MCF 10A (cell line): ENCODE measurements around the gene RUBCN. TPM values are rescaled to one million over a fixed set of nuclear protein-coding genes. Genes with fewer than 3 reads are reported as not detected.

ENCODE experiments used
- BruUV-seq: library from RNA; stranded (reverse); fragments of 400-500 nt; replicated peaks from 2 replicates; lab custom pipeline; 2021; lab: Mats Ljungman, UMichigan
- CTCF ChIA-PET: fragments of 300-600 bp; sonication (Branson Sonifier 250); formaldehyde crosslinking; extraction: SDS; loops from one replicate; lab custom pipeline; 2021; ENCODE audit warnings: antibody characterized with exemption, inconsistent platforms; lab: Yijun Ruan, JAX
- POLR2A ChIA-PET: fragments of 300-600, 350-650 bp; sonication (Branson Sonifier 250); formaldehyde crosslinking; extraction: SDS; loops from one replicate; lab custom pipeline; 2020; ENCODE audit warnings: antibody characterized with exemption, inconsistent platforms; lab: Yijun Ruan, JAX
- DNase-seq: peaks from one replicate; pipeline ENCODE4 v3.0.0-alpha.2; 2018; ENCODE audit not compliant: unreplicated experiment
- H3K27ac Mint-ChIP-seq: one replicate; pipeline ENCODE4 v1.8.0; 2022; ENCODE audit warnings: mild to moderate bottlenecking, low read depth, mixed read lengths; ENCODE audit not compliant: unreplicated experiment
- H3K27me3 Mint-ChIP-seq: one replicate; pipeline ENCODE4 v1.8.0; 2022; ENCODE audit warnings: mixed read lengths; ENCODE audit not compliant: insufficient read depth, unreplicated experiment
- H3K36me3 Mint-ChIP-seq: one replicate; pipeline ENCODE4 v1.8.0; 2022; ENCODE audit warnings: mild to moderate bottlenecking, moderate library complexity, mixed read lengths; ENCODE audit not compliant: insufficient read depth, unreplicated experiment
- H3K4me1 Mint-ChIP-seq: one replicate; pipeline ENCODE4 v1.8.0; 2022; ENCODE audit warnings: mixed read lengths; ENCODE audit not compliant: insufficient read depth, unreplicated experiment
- H3K4me3 Mint-ChIP-seq: one replicate; pipeline ENCODE4 v1.8.0; 2022; ENCODE audit warnings: mild to moderate bottlenecking, moderate library complexity, mixed read lengths; ENCODE audit not compliant: unreplicated experiment
- H3K9me3 Mint-ChIP-seq: one replicate; pipeline ENCODE4 v1.8.0; 2022; ENCODE audit warnings: mixed read lengths; ENCODE audit not compliant: unreplicated experiment
- intact Hi-C: fragments of 100-400 bp; cut with micrococcal nuclease; formaldehyde crosslinking; loops from 2 replicates; pipeline ENCODE4 v1.14.1; 2022
- total RNA-seq: library from RNA; stranded (reverse); gene quantifications from 2 replicates; pipeline ENCODE4 v1.2.3, GENCODE V29; 2022
- TF ChIP-seq, protein P1 (sequence below): fragments of 200-600 bp; IDR thresholded peaks from one replicate; pipeline ENCODE4 v1.8.0; 2022; ENCODE audit warnings: antibody characterized with exemption, mild to moderate bottlenecking; ENCODE audit not compliant: unreplicated experiment

Gene RUBCN
- total RNA-seq, 1 experiment from 2014 or later, result 29.9 TPM

DNA sequence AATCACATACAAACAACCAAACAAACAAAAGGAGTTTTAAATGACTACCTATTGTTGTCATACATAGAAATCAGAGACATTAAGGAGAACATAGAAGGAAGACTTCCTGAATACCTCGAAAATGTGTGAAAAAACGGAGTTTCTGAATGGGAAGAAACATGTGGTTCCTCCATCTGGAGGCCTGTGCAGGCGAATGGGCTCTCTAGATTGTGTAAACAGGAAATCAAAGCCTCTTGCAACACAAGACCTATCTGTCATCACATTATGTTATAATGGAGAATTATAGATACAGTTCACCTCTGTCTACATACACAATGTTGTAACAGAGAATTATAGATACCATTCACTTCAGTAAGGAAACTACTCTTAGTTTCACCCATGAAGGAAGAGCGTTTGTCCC, 44.1 kb downstream of the RUBCN start:
- CTCF ChIA-PET, result no interaction called here
- H3K9me3 Mint-ChIP-seq, result peaks cover 6% of the 10 kb centered on the region
- H3K4me3 Mint-ChIP-seq, result no peak overlapping the region
- no TSS peak for BruUV-seq
- H3K4me1 Mint-ChIP-seq, result no peaks in the 10 kb centered on the region
- TF ChIP-seq, protein P1, sequence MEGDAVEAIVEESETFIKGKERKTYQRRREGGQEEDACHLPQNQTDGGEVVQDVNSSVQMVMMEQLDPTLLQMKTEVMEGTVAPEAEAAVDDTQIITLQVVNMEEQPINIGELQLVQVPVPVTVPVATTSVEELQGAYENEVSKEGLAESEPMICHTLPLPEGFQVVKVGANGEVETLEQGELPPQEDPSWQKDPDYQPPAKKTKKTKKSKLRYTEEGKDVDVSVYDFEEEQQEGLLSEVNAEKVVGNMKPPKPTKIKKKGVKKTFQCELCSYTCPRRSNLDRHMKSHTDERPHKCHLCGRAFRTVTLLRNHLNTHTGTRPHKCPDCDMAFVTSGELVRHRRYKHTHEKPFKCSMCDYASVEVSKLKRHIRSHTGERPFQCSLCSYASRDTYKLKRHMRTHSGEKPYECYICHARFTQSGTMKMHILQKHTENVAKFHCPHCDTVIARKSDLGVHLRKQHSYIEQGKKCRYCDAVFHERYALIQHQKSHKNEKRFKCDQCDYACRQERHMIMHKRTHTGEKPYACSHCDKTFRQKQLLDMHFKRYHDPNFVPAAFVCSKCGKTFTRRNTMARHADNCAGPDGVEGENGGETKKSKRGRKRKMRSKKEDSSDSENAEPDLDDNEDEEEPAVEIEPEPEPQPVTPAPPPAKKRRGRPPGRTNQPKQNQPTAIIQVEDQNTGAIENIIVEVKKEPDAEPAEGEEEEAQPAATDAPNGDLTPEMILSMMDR, result no peak
- peaks cover 50% of the 10 kb centered on the region for H3K36me3 Mint-ChIP-seq
- H3K27ac Mint-ChIP-seq, result peak overlapping the region; percentile 81
- POLR2A ChIA-PET, result no interaction called here
- DNase-seq, result peak; percentile 46
- no peaks in the 10 kb centered on the region for H3K27me3 Mint-ChIP-seq
- intact Hi-C loops, result no loop called here

DNA sequence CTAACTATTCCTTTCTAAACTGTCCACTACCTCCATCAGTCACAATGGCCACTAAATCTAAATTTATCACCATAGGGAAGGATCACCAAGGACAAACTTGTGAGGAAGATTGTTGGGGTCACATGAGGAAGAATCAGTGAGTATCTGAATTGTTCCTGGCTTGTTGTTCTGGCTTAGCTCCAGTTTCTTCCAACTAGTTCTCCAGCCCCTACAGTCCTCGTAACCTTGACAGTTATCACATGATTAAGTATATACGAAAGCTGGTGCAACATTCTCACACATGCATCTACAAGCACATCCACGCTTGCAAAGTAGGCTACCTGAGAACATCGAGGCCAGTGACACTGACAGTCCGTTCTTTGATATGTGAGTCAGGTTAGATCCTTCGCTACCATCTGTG, 46.0 kb downstream of the RUBCN start:
- TF ChIP-seq, protein P1, result no peak
- no peak overlapping the region for H3K4me3 Mint-ChIP-seq
- H3K4me1 Mint-ChIP-seq, result no peaks in the 10 kb centered on the region
- H3K36me3 Mint-ChIP-seq, result peaks cover 49% of the 10 kb centered on the region
- intact Hi-C loops, result no loop called here
- DNase-seq, result no peak
- H3K27ac Mint-ChIP-seq, result no peak overlapping the region
- ChIA-PET POLR2A (no interaction called here), CTCF (no interaction called here)
- no TSS peak for BruUV-seq
- no peaks in the 10 kb centered on the region for H3K27me3 Mint-ChIP-seq
- no peaks in the 10 kb centered on the region for H3K9me3 Mint-ChIP-seq

DNA sequence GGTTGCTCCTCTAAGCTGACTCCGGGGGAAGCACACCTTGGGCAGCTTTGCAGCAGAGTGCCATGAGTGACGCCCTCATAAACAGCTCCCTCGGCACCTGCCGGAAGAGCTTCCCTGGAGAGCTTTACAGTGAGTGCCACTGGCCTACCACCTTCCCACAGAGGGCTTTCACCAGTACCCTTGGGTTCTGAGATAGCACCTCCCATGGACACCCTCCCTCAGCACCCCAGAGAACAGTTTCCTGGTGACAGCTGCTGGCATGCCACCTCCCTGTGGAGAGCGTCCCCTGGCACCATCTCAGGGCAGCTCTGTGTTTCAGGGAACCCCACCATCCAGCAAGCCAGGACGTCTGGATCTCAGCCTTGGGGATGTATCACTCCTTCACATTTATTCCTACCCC, 49.1 kb downstream of the RUBCN start:
- intact Hi-C loops, result no loop called here
- no peak for DNase-seq
- Mint-ChIP-seq H3K27me3 (no peaks in the 10 kb centered on the region), H3K27ac (no peak overlapping the region), H3K9me3 (no peaks in the 10 kb centered on the region), H3K36me3 (peaks cover 41% of the 10 kb centered on the region), H3K4me1 (no peaks in the 10 kb centered on the region), H3K4me3 (no peak overlapping the region)
- POLR2A ChIA-PET, result no interaction called here
- TF ChIP-seq, protein P1, result no peak
- CTCF ChIA-PET, result no interaction called here
- BruUV-seq, result no TSS peak

DNA sequence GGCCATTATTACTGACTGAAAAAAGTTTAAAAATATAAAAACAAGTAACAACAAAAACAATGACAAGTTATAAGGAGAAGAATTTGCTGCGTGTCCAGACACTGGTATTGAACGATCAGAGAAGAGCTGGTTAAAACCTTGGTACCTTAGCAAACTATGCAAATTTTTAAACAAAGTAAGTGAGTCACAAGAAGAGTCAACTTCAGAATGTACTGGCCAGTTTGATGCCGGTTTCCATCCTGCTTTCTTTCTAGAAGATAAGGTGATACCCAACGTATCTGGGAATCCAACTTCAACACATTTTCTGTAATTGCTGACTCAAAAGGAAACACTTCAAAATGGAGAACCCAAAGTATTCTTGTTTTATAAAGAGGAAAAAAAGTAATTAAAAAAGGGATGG, 49.8 kb downstream of the RUBCN start:
- intact Hi-C loops, result no loop called here
- Mint-ChIP-seq H3K27me3 (no peaks in the 10 kb centered on the region), H3K9me3 (no peaks in the 10 kb centered on the region), H3K36me3 (peaks cover 41% of the 10 kb centered on the region), H3K27ac (no peak overlapping the region), H3K4me1 (no peaks in the 10 kb centered on the region), H3K4me3 (no peak overlapping the region)
- BruUV-seq, result no TSS peak
- CTCF ChIA-PET, result no interaction called here
- POLR2A ChIA-PET, result no interaction called here
- TF ChIP-seq, protein P1, result no peak
- no peak for DNase-seq
